GM12872 (cell line): Measurements from ENCODE around the gene TOR1A.

Experiments used
- CTCF ChIP-seq: IDR thresholded peaks from 3 replicates; pipeline ENCODE4 v1.5.1; 2011; ENCODE audit warnings: low read depth, mild to moderate bottlenecking, low read length, moderate library complexity; ENCODE audit not compliant: insufficient read depth

Gene TOR1A

GRCh38 chr9:129823935-129824601 lies at the start of gene TOR1A:
Gene TOR1A (minus strand): TSS chr9:129824136. CDS start chr9:129824085, 51 bp downstream.
- TF ChIP-seq CTCF: no peak

GRCh38 chr9:129871046-129871445 lies 47.1 kb upstream of the TOR1A start:
- TF ChIP-seq CTCF: no peak

- TF ChIP-seq CTCF: no peak
Measured at GRCh38 chr9:129869585-129870501, 45.9 kb upstream of the TOR1A start.

- TF ChIP-seq CTCF: no peak
Measured at GRCh38 chr9:129868872-129869486, 45.0 kb upstream of the TOR1A start.

GRCh38 chr9:129868023-129868871 lies 44.3 kb upstream of the TOR1A start:
- TF ChIP-seq CTCF: no peak

GRCh38 chr9:129867136-129868022 lies 43.4 kb upstream of the TOR1A start:
- no peak for TF ChIP-seq CTCF
